NCI-H1092 (cell line): ENCODE data around the gene TMUB2.
A peak's percentile ranks its signal among the peaks of the same experiment; 100 is the strongest.
"Not testable (repeated sequence)": the region's sequence is repeated elsewhere in the genome, so short reads cannot be mapped to it uniquely, and the experiment has no call there.

Experiments
- DNase-seq: peaks from one replicate; lab custom pipeline; 2025; lab: John Stamatoyannopoulos, UW

TMUB2 gene

DNA sequence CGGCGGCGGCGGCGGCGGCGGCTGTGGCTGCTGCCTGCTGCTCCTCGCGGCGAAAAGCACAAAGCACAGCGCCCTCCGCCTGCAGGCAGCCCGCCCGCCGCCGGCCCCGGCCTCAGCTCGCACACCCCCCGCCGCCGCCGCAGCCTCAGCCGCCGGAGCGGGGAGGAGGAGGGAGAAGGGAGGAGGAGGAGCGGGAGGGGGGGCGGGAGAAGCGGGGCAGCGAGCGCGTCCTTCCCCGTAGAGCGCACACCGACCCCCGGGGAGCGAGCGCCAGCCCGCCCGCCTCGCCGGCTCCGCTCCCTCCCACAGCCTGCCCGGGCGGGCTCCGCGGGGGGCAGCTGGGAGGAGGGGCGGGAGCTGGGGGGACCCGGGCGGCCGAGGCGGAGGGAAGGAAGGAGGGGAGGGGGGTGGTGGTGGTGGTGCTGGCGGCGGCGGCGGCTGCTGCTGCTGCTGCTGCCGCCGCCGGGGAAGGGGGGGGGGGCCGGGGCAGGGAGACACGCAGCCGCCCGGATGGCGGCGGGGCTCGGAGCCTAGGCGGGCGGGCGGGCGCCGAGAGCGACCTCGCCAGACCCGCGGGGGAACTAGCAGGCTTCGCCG is 32.9 kb downstream of the TMUB2 start, which contains the start of gene UBTF:
Gene UBTF, minus strand, starts transcription at position 60 of the 597 bp plus-strand sequence. CDS start 1,446 bp downstream, outside the sequence.
- DNase-seq, result peak; percentile 66

DNA sequence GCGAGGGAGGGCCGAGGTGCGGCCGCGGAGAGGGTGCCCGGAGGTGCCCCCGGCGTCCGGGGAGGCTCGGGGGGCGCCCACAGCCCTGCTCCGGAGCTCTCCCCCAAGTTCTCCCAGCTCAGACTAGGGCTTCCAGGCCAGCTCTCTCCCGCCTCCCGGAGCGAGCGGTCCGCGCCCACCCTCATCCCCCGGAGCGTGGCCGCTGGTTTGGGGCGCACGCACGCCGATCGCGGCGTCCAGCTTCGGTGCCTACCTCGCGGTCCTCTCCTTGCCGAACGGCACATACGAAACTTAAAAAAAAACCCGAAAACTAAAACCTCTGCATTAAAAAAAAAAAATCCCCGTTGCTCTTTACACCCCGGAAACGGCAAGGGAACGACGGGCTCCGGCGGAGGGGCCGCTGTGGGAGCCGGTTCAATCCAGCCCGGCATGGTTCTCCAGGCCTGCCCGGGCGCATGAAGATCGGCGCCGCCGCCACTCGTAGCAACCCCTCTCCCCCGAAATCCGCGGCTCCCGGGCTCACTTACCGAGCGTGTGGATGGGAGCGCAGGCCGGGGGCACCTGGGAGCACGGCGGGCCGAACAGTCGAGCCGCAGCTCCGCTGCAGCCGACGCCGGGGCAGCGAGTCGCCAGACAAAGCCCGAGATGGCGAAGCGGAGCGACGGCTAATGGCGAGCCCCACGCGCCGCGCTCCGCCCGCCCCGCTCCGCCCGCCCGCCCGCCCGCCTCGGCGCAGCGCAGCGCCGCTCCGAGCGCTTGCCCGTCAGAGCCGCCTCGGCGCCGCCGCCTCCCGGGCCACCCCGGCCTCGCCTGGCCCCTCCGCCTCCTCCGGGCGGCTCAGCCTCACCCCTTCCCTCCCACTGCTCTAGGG is 33.7 kb downstream of the TMUB2 start:
- DNase-seq, result no peak

- DNase-seq, result peak; percentile 84
Measured at GRCh38 chr17:44221084-44221861, 34.5 kb downstream of the TMUB2 start.

- DNase-seq, result no peak
Measured at GRCh38 chr17:44221862-44222111, 35.0 kb downstream of the TMUB2 start.

DNA sequence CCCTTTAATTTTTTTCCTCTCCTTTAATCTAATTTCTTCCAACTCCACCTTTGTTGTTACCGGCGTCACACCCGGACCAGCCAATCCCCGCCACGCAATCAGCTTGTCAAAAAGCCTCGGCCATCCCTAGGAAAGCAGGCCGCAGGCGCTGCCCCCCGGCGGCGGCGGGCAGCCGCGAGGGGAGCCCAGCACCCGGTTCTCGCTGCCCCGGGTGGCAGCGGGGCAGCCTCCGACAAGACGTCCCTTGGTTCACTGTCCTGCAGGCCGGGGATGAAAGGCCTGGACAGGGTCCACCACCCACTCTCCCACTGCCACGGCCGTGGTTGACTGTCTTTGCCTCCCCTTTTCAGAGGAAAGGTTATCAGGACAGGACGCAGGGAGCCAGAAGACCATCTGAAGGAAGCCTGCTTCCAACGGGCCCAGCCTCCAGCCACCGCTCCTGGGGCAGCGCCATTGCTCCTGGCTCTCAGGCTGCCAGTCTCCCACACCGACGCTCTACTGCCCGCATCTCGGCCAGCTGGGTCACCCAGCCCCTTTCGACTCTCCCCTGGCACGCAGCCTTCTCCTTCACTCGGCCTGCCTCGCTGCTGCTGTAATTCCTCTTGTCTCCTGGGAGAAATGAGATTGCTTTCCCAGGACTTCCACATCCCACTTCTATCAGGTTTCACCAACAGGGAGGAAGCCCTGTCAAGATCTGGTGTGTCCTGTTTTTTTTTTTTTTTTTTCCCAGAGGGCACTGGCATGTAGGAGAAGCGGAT is 35.5 kb downstream of the TMUB2 start:
- DNase-seq, result peak; percentile 47

DNA sequence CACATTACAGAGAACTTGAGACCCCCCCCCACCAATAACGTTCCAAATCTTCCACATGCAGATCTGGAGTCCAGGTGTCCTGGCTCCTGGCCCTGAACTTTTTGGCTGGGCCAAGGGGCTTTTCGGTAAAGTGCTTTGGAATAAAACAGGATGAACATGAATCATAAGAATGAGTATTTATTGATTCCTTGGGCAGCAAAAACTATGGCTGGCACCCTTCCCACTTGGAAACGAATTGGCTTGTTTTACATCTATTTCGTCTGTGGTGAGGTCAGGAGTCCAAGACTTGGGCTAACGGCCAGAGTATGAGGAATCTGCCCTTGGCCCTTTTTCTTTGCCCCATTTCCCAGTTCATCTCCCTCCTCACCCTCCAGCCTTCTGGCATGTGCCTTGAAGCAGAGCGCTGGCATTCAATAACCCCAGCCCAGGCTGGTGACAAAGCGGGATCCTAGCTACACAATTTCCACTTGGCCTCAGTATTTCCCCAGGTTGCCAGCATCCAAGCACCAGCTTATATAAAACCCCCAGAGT is 36.8 kb downstream of the TMUB2 start:
- no peak for DNase-seq

- DNase-seq, result no peak
Measured at GRCh38 chr17:44229090-44229489, 42.3 kb downstream of the TMUB2 start.

DNA sequence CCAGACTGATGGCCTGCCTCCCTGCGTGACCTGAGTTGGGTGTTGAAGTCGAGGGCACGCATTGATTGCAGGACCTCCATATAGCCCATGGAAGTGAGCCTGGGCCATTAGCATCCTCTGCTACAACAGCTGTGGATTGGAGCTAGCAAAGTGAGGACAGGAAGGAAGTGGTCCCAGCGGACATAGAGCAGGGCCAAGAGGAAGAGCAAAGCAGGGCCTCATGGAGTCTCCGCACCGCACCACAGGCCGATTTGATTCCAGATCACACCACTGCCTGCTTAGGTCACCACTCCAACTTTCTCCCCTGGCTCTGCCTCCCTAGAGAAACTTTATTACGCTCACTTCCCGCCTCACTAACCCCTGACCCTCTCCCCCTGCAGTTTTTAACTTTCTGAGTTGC is 43.4 kb downstream of the TMUB2 start:
- no peak for DNase-seq

- no peak for DNase-seq
Measured at GRCh38 chr17:44232061-44232460, 45.3 kb downstream of the TMUB2 start.

- DNase-seq, result no peak
Measured at GRCh38 chr17:44233582-44233981, 46.8 kb downstream of the TMUB2 start.

DNA sequence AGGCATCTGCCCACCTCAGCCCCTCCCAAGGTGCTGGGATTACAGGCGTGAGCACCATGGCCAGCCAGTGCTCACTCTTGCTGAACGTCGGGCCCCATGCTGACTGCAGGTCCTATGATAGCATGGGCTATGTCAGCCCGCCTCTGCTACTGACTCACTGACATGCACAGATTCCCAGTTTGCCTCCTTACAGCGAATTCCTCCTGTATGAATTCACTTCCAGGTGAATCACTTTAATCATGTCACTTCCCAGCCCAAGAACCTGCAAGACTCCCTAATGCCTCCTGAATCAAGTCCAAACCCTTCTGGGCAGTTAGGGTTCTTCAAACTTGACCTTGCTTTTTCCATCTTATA is 48.8 kb downstream of the TMUB2 start:
- no peak for DNase-seq

DNA sequence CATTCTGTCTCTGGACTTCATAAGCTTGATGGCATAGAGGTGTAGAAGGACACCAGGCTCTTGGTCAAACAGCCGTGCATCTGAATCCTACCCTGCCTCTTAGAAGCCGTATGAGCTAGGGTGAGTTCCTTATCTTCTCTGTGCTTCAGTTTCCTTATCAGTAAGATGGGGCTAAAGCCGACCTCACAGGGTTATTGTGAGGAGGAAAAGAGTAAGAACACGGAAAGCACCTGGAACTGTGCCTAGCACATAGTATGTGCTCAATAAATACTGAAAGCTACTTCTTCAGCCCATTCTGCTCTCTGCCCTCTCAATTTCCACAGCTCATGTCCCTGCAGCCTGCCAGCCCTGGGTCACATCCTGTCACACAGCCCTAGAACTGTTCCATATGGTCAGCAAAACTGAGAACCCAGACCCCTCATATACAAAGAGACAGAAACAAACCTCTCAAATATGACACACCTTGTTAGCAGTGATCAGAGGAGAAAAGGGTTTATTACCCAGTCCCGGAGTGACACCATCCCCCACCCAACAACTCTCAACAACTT is 49.7 kb downstream of the TMUB2 start:
- no peak for DNase-seq

DNA sequence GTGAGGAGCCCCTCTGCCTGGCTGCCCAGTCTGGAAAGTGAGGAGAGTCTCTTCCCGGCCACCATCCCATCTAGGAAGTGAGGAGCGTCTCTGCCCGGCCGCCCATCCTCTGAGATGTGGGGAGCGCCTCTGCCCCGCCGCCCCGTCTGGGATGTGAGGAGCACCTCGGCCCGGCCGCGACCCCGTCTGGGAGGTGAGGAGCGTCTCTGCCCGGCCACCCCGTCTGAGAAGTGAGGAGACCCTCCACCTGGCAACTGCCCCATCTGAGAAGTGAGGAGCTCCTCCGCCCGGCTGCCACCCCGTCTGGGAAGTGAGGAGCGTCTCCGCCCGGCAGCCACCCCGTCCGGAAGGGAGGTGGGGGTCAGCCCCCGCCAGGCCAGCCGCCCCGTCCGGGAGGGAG is 51.1 kb downstream of the TMUB2 start:
- not testable (repeated sequence) for DNase-seq

DNA sequence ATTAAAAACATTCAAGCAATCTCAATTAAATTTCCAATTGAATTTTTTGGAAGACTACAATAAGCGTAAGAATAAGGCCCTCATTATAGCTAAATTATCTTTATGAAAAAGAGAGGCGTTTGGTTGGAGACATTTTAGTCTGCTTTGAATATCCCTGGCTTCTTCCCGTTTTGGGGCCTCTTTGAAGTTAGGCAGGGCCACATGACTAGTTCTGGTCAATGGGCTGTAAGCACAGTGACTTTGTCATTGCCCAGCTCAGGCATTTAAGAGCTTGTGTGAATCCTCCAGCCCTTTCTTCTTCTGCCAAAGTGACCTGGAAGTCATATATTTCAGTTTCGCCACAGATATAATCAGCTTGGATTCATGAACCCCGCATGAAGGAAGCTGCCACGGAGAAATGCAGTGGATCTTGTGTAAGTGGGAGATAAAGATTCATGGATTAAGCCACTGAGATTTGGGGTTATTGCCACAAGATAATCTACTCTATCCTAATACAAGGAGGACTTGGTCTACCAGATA is 54.4 kb downstream of the TMUB2 start:
- no peak for DNase-seq
